Measurements from ENCODE around the gene ITGA1. TPM values are rescaled to one million over a fixed set of nuclear protein-coding genes. Genes with fewer than 3 reads are reported as not detected.

Gene ITGA1
- total and polyA plus RNA-seq, 11 donors = 5.5 to 52.0 (median 23.3) TPM

GRCh38 chr5:52867809-52868208 is 80.1 kb downstream of the ITGA1 start:
- Histone ChIP-seq H3K4me1 (peaks cover 0 to 48% (median 28%) of the 10 kb centered on the region in 12 donors), H3K36me3 (peaks cover 0 to 32% (median 4%) of the 10 kb centered on the region in 9 donors), H3K27me3 (no peaks in the 10 kb centered on the region), H3K27ac (no peak overlapping the region), H3K9me3 (no peaks in the 10 kb centered on the region), H3K4me3 (no peak overlapping the region)
- TF ChIP-seq CTCF (IDR thresholded peaks at IDR 0.05) = no peak
- no peak for TF ChIP-seq POLR2A (IDR thresholded peaks at IDR 0.05)
- intact Hi-C loops (cut with DNase I) = loop anchor here in 1 of 10 donors (10.0 kb wide), 1 partner anchor 47 kb away; no protein-coding TSS in a partner anchor
- DNase-seq = no peak
- 74 to 81% (median 75%) methylated on average over 2 of the region's 2 CpGs for WGBS, 4 donors
- no peak for ATAC-seq

GRCh38 chr5:52868417-52868816 is 80.7 kb downstream of the ITGA1 start:
- H3K27me3 ChIP-seq = no peaks in the 10 kb centered on the region
- no peaks in the 10 kb centered on the region for H3K9me3 ChIP-seq
- no peak overlapping the region for H3K4me3 ChIP-seq
- WGBS, 4 donors = 85 to 93% (median 88%) methylated on average over 2 of the region's 2 CpGs
- peaks cover 0 to 42% (median 25%) of the 10 kb centered on the region in 12 donors for H3K4me1 ChIP-seq
- H3K27ac ChIP-seq = no peak overlapping the region
- ATAC-seq = no peak
- intact Hi-C loops (cut with DNase I) = loop anchor here in 1 of 10 donors (10.0 kb wide), 1 partner anchor 46 kb away; no protein-coding TSS in a partner anchor
- TF ChIP-seq POLR2A (IDR thresholded peaks at IDR 0.05) (no peak), CTCF (IDR thresholded peaks at IDR 0.05) (no peak)
- DNase-seq = no peak
- H3K36me3 ChIP-seq = peaks cover 0 to 31% (median 4%) of the 10 kb centered on the region in 9 donors

GRCh38 chr5:52869391-52869790 is 81.7 kb downstream of the ITGA1 start:
- no peak for DNase-seq
- WGBS, 4 donors = 95 to 99% (median 97%) methylated on average over 4 of the region's 4 CpGs
- Histone ChIP-seq H3K36me3 (peaks cover 0 to 31% (median 4%) of the 10 kb centered on the region in 9 donors), H3K9me3 (no peaks in the 10 kb centered on the region), H3K4me1 (peaks cover 0 to 32% (median 16%) of the 10 kb centered on the region in 12 donors), H3K27me3 (no peaks in the 10 kb centered on the region), H3K27ac (no peak overlapping the region), H3K4me3 (no peak overlapping the region)
- intact Hi-C loops (cut with DNase I) = loop anchor here in 1 of 10 donors (10.0 kb wide), 1 partner anchor 45 kb away; no protein-coding TSS in a partner anchor
- ATAC-seq = no peak
- TF ChIP-seq POLR2A (IDR thresholded peaks at IDR 0.05) = no peak
- no peak for TF ChIP-seq CTCF (IDR thresholded peaks at IDR 0.05)

- intact Hi-C loops (cut with DNase I) = no loop called here
- TF ChIP-seq CTCF (IDR thresholded peaks at IDR 0.05) (no peak), POLR2A (IDR thresholded peaks at IDR 0.05) (no peak)
- 7 to 34% (median 19%) methylated on average over 1 of the region's 1 CpG for WGBS, 4 donors
- Histone ChIP-seq H3K27me3 (no peaks in the 10 kb centered on the region), H3K4me1 (peaks cover 0 to 27% (median 12%) of the 10 kb centered on the region in 12 donors), H3K36me3 (peaks cover 0 to 29% (median 4%) of the 10 kb centered on the region in 9 donors), H3K9me3 (no peaks in the 10 kb centered on the region), H3K4me3 (no peak overlapping the region), H3K27ac (peak overlapping the region in 3 of 12 donors; percentile 9 to 44 (median 40))
- DNase-seq = peak in 3 of 5 donors; percentile 33 to 45 (median 43)
- peak in 3 of 4 donors; percentile 60 to 73 (median 70) for ATAC-seq
These were observed 82.7 kb downstream of the ITGA1 start for GRCh38 chr5:52870448-52870847.
